GM21526 (cell line): ENCODE data around the gene ARHGEF10L.
"Not testable (repeated sequence)": the region's sequence is repeated elsewhere in the genome, so short reads cannot be mapped to it uniquely, and the experiment has no call there.

Source experiments
- ATAC-seq: cut with Tn5 transposase; IDR thresholded peaks from one replicate; pipeline ENCODE4 v1.9.1; 2021; ENCODE audit warnings: moderate library complexity; ENCODE audit not compliant: unreplicated experiment, low FRiP score

Gene ARHGEF10L

DNA sequence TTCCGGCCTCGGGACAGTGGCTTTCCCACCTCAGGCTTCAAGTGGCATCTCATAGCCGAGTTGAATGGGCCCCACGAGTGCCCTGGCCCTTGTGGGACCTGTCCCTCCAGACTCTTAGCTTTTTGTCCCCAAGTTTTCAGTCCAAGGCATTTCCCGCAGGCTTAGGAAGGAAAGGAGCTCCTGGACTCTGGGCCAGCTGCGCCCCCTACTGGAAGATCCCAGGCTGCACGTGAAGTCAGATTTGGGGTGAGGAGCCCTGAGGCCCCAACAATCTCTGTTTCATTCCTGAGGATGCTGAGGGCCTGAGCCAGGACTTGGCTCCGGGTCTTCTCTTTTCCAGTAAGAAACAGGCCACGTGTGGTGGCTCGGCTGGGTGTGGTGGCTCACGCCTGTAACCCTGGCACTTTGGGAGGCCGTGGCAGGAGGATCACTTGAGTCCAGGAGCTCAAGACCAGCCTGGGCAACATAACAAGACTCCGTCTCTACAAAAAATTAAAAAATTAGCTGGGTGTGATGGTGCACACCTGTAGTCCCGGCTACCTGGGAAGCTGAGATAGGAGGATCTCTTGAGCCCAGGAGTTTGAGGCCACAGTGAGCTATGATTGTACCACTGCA, 67.4 kb downstream of the ARHGEF10L start:
- ATAC-seq: no peak

DNA sequence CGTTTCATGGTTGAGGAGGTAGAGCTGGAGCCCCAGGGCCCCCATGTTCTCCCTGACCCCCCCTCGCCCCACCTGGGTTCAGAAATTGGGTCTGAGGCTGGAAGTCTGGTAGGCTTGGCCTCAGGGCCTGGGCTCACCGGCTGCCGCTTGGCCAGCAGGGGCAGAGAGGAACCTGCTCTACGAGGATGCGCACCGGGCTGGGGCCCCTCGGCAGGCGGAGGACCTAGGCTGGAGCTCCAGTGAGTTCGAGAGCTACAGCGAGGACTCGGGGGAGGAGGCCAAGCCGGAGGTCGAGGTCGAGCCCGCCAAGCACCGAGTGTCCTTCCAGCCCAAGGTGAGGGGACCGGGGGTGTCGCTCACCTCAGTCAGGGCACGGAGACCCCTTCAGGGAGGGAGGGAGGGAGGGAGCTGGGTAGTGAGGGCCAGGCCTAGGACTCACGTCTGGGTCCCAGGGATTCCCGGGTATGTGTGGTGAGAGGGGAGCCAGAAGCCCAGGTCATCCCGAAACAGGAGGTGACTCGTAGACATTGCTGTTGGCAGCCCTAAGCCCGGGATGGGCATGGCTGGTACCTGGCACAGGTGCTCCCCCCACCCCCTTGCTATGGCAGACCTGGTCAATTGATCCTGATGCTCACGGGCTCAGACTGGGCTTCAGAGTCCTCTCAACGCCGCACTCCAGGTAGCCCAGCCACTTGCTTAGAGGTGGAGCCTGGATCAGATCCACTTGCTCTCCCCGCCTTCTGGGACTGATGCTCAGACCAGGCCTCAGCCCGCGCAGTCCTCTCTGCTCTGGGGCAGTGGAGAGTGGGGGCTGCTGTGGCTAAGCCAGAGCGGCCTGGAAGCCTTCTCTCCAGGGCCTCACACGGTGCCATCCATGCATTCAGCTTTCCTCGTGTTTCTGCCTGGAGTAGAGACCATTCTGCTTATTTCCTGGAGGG, 68.4 kb downstream of the ARHGEF10L start:
- ATAC-seq: no peak

DNA sequence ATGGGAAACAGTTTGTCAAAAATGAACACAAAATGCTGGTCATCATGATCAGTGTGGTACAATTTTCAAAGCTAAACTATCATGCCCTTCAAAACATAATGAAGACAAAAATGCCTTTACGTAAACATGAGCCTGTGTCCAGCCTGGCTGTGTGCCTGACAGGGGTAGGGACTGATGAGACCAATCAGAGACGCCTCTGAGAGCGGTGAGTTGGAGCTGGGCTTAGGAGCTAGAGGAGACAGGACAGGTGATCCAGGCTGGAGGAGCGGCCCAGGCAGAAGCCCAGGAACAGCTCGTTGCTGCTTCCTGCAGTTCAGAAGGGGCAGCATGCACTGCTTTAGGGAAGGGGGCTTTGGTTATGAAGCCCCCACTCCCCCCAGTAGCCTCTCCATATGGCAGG, 70.0 kb downstream of the ARHGEF10L start:
- no peak for ATAC-seq

DNA sequence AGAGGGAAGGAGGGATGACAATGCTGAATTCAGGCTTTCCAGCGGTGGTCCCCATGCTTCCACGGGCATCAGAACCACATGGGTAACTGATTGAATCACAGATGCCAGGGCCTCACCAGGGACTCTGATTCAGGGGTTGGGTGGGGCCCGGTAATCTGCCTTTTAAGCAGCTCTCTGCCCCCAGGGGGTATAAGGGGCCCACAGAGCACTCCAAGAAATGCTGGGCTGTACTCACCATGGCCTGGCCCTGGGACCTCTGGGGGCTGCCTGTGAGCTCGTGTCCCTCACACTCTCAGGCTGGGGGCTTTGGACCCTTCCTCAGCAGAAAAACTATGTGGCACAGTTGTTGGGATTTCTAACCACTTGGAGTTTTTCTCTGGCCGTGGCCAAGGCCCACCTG, 70.6 kb downstream of the ARHGEF10L start:
- ATAC-seq: no peak

DNA sequence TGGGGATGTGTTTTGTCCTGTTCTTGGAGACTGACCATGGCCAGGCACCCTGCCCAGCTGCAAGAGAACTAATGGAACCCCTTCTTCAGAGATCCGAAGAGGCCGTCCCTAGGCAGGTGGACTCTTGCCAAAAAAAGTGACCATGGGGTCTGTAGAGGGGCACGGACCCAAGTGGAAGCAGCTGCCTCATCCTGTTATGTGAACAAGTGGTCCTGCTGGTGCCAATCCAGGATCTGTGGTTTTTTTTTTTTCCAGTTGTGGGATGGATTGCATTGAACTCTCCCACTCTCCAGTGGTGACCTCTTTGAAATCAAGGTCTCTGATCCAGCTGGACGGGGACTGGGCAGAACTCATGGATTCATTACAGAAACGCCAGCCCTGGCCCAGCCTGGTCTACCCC, 71.2 kb downstream of the ARHGEF10L start:
- no peak for ATAC-seq

DNA sequence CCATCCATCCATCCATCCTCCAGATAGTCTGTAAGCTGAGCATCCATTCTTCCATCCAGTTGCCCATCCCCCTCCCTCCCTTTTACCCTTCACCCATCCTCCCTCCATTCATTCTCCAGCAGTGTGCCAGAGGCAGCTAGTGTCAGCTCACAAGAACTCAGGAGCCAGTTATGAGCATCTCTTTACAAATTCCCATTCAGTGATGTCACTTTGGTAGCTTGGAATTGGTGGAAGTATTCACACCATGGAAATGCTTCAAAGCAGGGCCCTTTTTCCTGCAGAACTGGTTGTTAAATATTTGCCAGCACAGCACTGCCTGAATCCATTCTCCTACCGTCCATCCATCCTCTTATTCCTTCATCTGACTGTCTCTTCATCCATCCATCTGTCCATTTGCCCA, 72.5 kb downstream of the ARHGEF10L start:
- ATAC-seq: no peak

DNA sequence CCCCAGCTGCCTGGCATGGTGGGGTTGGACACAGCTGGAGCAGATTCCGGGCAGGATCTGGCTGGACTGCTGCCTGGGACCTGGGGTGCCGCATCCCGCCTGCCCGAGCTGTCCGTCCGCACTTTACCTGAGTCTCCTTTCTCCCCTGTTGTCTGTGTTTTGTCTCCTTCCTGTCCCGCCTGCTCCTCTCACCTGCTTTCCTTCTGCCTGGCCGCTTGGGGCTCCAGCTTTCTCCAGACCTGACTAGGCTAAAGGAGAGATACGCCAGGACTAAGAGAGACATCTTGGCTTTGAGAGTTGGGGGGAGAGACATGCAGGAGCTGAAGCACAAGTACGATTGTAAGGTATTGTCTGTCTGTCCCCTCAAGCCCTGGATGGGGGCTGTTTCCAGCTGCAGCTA, 73.3 kb downstream of the ARHGEF10L start:
- no peak for ATAC-seq

DNA sequence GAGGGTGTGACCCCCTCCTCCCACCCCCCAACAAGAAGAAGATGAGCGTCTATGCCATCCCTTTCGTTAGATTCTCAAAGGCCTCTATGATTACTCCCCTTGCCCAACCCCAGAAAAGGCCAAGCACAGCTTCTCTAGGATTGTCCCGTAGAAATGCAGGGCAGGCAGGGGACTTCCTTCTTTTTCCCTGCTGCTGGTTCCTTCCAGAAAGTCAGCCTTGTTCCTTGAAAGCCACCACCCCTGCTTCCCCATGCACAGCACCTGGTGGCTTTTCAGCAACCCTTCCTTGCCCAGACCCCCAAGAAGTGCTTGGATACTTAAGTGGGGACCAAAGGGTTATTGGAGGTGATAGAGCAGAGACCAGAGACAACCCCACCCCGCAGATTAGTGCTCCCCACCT, 75.1 kb downstream of the ARHGEF10L start:
- no peak for ATAC-seq

DNA sequence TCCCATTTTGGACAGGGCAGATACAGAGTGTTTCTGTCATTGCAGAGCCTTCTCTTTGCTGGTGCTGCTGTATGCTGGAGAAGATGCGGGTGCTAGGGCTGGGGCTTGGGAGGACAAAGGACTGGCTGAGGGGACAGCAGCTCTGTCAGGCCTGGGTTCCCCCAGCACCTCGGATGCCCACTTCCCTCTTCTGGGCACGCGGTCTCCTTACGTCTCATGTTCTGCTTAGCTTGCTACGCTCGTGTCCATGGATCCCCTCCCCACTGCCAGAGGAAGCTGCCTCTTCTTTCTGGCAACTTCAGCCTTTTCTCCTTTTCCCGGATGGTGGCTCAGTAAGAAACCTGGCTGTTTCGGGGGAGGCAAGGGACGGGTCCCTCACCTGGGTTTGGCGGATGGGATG, 75.7 kb downstream of the ARHGEF10L start:
- ATAC-seq: no peak

DNA sequence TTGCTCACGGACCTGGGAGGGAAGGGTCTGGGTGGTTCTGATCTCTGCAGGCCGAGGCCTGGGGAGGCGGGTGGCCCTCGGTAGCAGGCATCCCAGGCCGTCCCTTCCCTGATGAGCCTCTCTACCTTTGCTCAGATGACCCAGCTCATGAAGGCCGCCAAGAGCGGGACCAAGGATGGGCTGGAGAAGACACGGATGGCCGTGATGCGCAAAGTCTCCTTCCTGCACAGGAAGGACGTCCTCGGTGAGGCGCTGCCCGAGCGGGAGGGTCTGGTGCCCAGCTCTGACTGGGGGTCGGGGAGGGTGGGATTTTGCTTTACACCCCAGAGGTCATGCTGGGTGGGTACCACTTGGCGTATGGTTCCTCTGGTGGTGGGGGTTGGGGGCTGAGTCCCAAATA, 76.5 kb downstream of the ARHGEF10L start:
- no peak for ATAC-seq

DNA sequence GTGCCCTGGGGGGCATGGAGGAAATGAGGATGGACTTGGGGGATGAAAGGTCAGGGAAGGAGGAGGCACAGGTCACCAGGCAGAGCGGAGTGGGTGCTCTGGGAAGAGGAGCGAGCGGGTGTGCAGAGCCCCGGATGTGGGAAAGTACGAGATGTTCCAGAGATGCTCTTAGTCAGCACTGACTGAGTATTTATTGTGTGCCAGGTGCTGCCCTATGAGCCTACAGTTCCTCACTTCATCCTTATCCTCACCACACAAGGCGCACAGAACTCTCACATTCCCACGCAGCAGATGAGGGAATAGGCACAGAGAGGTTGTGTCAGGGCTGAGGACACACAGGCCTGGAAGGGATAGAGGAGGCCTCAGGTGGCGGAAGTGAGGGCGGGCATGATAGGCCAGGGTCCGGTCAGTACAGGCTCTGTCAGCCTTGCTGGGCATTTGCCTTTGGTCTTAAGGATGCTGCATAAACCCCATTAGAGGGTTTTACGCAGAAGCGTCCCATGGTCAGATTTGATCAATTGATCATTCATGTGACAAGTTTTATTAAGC, 77.3 kb downstream of the ARHGEF10L start:
- no peak for ATAC-seq

DNA sequence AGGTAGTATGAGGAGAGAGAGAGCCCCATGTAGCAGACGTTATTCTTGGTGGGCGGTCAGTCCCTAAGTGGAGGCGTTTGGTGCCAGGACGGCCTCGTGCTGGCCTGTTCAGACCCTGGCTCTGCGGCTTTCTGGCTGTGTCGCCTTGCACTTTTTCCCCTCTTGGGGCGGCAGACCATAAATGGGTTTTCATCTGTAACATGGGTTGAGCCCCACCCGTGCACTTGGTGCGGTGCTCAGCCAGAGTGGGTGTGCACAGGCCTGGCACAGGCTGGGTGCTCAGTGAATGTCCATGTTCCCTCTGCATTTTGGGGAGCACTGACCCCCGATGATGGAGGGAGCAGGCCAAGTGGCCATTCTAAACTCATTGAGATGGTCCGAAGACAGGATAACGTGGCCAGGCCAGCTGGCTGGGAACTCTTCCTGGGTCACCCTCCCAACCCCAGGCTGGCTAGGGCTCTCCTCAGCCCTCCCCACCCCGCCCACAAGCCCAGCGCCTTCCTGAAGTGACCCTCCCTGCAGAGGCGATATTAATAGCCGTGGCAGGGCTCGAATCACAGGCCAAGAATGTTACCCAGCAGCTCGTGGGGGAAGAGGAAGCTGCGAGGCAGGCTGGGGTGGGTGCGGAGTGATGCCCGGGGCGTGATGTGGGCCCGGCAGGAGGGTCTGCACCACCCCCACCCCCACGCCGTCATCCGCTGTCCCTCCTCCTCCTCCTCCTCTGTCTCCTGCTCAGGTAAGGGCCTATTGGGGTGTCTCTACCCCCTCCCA, 78.5 kb downstream of the ARHGEF10L start:
- ATAC-seq: no peak

DNA sequence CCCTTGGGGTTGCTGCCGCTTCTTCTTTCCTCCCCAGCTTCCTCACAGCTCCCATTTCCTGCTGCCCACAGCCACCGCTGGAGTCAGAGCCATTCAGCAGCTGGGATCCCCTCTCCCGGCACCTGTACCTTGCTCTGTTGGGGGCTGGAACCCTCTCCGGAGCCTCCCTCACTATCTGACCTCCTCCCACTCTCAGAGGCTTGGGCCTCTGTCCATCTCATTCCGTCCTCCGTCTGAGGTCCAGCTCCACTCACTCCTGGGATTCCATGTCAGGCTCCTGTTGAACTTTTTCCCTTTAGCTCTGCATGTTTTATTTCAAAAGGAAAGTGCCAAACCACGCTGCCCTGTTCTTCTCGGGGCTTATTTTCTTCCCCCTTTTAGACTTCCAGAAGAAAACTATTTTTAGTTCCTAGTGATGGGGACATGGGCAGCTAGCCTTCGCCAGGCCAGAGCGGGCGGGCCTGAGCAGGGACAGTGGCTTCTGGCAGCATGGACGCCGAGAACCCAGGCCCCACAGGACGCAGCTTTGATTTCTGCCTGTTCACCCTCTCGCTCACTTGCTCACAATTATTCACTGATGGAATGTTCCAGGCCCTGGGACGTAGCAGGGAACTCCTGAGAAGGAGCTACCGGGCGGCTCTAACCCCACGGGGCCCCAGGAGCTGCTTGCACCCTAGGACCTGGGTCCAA, 79.2 kb downstream of the ARHGEF10L start:
- no peak for ATAC-seq

DNA sequence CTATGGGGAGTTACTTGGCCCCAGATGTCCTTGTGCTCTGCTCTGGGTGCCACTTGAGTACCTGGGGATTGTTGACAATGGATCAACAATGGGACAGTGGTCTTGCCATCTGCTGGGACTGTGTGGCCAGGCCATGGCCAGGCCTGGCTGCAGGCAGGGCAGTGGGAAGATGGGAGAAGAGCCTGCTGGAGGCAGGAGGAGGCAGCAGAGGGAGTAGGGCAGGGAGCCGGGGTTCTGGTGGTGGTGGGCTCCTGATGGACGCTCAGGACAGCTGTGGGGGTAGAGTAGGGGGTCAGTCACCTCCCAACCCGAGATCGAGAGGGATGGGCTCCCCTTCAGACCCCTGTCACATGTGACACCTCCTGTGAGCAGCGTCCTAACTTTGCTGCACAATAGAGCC, 81.0 kb downstream of the ARHGEF10L start:
- no peak for ATAC-seq

DNA sequence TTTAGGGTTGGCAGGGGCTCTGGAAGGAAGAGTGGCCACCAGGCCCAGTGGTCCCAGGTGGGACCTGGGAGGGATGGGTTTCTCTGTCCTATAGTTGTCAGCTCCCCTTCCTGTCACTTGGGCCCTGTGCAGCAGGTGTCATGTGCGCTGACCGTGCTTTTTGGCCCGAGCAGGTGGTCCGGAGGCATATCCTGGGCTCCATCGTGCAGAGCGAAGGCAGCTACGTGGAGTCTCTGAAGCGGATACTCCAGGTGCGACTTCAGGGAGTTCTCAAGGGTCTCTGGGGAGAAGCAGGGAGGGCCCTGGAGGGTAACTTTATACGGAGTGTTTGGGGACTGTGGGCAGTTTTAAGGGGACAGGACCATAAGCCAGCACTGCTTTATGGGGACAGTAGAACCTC, 82.2 kb downstream of the ARHGEF10L start:
- ATAC-seq: no peak

DNA sequence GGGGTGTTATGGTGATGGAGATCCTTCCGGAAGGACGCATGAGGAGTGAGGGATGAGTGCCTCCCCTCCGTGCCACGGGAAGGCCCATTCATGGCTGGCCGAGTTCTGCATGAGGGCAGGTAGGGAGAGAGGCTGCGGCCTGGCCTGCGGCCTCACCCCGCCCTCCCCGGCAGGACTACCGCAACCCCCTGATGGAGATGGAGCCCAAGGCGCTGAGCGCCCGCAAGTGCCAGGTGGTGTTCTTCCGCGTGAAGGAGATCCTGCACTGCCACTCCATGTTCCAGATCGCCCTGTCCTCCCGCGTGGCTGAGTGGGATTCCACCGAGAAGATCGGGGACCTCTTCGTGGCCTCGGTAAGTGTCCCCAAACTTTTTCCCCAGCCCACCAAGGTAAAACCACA, 83.3 kb downstream of the ARHGEF10L start:
- ATAC-seq: no peak

DNA sequence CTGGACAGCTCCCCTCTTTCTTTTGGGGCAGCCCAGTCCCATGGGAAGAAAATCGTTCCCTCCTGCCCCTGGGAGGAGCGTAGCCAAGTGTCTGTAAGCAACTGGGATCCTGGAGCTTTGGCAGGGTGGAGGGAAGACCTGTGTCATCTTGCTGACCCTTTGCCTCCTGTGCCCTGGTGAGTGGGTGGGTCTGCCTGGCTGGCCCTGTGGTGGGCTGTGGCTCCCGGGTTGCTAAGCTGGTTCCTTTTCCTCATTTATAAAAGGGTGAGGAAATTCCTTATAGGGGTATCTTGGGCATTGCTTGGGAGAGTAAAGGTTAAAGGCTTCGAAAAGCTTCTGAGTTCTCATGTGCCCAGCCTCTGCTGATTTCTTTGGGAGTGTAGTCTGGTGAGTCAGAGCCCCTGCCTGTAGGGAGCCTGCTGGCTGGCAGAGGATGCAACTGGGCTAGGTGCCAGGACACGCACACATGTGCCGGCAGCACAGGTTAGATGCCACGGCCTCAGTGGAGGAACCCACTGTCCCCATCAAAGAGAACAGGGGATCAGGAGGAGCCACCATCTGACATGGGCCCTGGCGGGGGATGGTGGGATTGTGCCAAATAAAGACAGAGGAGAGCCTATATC, 85.2 kb downstream of the ARHGEF10L start:
- ATAC-seq: no peak

DNA sequence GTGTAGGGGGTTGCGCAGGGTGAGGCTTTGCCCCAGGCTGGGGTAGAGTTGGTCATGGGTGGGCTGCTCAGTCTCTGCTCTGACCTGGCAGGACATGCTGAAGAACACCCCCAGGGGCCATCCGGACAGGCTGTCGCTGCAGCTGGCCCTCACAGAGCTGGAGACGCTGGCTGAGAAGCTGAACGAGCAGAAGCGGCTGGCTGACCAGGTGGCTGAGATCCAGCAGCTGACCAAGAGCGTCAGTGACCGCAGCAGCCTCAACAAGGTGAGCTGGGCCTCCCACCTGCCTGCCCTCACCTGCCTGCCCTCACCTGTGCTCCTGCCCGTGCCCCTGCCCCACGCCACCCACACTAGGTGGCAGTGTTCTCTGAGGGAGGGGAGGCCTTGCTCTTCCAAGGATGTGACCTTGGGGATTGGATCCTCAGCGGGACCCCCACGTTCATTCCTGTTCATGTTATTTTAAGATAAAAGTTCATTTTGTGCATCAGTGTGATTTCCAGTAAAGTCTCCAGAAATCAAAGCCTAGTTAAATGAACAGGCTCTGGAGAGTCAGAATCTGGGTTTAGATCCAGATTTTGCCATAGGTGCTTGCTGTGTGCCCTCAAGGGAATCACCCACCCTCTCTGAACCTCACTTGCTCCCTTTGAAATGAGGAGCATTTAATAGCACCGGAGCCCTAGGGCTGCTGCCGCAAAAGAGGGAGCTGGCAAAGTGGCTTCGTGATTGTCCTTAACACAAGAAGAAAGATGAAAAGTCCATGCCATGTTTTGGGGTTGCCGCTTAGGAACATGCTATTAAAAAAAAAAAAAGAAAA, 87.9 kb downstream of the ARHGEF10L start:
- ATAC-seq: no peak

DNA sequence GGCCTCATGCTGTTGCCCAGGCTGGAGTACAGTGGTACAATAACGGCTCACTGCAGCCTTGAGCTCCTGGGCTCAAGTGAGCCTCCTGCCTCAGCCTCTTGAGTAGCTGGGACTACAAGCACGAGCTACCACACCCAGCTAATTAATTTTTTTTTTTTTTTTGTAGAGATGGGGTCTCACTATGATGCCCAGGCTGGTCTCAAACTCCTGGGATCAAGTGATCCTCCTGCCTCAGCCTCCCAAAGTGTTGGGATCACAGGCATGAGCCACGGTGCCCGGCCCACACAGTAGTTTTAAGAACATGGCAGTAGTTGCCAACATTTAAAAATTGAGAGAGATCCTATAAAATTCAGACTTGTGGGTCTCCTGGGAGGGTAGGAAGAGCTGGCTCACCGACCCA, 89.5 kb downstream of the ARHGEF10L start:
- ATAC-seq: not testable (repeated sequence)
